NAMALWA (cell line): Measurements from ENCODE around the gene COL7A1.
A peak's percentile ranks its signal among the peaks of the same experiment; 100 is the strongest.

Source experiments
- DNase-seq: peaks from one replicate; pipeline ENCODE4 v3.0.0-alpha.2; 2015; ENCODE audit warnings: low spot score

The COL7A1 gene

GRCh38 chr3:48595075-48595525, at the start of gene COL7A1:
COL7A1 (minus strand) TSS chr3:48595329; CDS start chr3:48595159, 170 bp downstream.
- no peak for DNase-seq

DNA sequence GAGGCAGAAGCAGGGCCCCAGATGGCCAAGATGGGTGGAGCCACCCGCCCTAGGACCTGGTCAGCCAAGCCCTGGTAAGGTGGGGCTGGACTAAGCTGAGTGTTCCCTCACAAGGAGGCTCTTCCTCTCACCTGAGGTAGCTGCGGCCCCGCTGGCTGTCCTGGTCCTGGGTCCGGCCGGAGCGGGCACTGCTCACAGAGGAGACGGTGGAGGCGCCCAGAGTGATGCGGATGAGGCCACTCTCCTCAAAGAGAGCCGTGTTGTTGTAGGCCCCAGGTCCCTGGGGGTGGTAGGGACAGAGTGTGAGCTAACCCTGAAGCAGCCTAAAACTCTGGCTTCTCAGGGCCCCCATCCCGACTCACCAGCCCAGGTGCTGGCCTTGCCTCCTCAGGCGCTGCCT, 47.5 kb upstream of the COL7A1 start:
- DNase-seq = no peak

- DNase-seq = no peak
These were observed 46.3 kb upstream of the COL7A1 start for GRCh38 chr3:48641396-48641795.

DNA sequence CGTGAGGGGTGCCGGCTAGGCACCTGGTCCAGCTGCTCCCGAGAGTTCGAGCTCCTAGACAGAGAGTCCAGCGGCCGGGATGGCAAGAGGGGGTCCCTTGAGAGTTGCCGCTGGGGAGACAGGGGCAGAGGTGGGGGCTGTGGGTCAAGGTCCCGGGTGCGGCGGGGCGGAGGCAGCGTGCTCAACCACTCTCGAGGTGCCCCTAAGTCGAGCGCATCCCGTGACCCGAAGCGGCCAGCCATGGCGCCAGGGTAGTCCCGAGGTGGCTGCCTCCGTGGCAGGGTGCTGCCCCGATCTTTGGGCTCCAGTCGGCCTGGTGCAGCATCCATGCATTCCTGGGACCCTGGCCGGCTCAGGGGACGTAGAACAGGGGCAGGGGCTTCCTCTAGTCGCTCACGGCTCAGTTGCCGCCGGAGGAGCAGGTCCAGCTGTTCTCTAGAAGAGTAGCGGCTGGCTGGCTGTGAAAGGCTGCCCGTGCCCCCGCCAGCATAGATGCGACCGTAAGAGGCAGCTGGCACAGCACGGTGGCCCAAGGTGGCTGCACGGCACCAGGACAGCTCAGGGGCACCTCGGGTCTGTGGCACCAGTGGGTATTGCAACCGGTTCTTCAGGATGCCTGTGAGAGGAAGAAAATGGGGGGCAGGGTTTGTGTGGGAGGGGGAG, 44.9 kb upstream of the COL7A1 start:
- DNase-seq = no peak

DNA sequence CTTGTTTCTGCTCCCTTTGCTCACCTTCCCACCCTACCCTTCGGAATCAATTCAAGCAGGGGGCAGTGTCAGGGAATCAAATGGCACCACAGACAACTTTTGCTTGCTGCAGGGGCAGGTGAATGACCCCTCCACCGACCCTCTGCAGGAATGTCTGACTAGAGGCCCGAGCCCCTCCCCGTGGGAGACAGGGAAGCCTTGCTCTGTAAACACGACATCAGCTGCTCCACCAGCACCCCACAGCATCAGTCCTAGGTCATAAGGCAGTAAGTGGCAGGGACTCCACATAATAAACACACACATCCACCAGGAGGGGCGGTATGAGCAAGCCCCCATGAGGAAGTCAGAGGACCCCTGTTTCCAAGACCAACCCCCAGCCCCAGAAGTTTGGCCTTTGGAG, 42.2 kb upstream of the COL7A1 start:
- DNase-seq = no peak

DNA sequence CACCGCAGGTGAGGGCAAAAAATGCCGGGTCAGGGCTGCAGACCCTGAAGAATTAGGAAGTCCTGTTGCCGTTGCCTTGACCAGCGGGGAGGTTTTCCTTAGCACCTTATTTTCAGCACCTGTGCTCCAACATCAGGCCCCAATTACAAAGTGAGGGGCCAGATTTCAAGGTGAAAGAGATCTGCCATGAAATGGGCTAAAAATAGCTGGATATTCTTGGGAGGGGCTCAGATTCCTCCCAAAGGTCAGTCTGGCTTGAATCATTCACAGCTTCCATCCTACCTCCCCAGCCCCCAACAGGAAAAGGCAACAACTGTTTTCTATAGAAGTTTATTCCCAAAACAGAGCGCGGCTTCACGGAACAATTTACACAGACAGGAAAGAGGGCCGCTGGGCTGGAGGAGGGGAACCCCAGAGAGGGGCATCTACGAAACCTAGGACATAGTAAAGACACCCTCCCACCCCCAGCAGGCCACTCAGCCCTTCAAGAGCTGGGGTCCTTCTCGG, 41.1 kb upstream of the COL7A1 start:
- DNase-seq = no peak

- peak; percentile 87 for DNase-seq
These were observed 40.3 kb upstream of the COL7A1 start, which contains the start of gene SLC26A6 for GRCh38 chr3:48635222-48636021. SLC26A6 (minus strand) TSS chr3:48635461; CDS start chr3:48635393, 68 bp downstream.

DNA sequence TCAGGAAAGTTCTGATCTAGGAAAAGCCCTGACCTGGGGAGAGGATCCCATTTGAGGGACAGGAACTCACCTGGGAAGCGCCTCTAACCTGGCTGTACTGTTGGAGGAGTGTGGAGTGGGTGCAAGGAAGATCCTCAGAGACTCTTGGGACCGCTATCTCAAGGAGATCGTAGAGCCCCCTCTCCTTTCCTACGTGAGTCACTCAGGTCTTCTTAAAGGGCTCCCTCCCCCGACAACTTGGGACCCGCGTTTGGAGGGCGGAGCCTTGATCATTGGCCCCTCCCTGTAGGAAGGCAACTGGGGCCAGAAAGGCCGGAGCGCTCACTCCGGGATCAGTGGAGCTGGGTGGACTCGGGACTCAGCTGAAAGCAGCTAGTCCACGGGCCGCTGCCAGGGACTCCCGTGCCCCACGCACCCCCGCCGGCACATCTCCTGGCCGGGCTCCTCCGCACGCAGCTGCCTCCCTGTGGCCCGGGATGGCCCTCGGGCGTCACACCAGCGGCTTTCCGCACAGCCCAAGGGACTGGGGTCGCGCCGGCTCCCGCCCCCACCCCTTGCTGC, 39.6 kb upstream of the COL7A1 start:
- DNase-seq = peak; percentile 44

DNA sequence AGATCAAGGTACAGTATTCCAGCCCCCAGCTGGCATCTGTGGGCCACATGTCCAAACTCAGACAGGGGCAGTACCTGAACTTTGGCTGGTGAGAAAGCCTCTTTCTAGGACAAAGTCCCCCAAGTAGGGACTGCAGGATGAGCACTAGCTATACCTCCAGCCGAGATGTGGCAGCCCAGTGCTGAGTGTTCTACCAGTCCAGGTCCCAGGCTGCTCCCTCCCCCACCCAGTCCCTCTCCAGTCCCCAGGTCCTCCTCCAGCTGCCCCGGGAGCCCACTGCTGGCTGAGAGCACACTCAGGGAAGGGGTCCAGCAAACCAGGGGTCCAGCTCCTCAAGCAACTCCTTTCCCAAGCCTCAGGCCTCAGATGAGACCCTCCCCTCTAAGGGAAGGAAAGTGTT, 38.6 kb upstream of the COL7A1 start:
- no peak for DNase-seq

DNA sequence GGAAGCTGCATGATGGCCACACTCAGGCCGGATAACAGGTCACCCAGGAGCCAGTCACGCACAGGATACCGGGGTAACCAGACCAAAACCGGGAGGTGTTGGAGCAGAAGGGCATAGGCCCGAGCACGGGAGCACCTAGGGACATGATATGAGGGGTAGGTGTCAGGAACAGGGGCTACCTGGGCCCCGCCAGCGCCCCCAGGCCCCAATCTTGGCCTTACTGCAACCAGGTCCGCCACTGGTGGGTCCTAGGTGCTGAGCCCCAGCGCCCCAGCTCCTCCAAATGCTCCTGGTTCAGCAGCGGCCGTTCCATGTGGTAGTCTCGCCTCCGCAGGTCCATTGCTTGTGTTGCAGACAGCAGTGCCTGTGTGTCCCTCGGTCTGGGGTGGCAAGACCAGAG, 38.1 kb upstream of the COL7A1 start:
- no peak for DNase-seq

- DNase-seq = no peak
These were observed 36.7 kb upstream of the COL7A1 start for GRCh38 chr3:48631516-48632448.

DNA sequence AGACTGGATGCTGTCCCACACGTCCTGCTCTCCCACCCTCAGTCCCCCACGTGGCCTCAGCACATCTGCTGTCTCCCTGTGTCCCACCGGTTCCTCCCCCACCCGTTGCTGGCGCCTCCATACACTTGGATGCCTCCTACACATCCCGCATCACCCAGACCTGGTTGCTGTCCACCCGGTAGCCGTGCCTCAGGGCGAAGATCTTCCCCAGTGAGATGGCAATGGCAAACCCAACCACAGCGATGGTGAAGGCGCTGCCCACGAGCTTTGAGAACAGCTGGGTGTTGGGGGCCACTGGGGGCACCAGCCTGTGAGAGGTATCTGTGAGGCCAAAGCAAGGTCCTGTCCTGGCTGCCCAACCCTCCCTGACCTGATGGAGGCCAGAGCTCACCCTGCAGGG, 35.7 kb upstream of the COL7A1 start:
- no peak for DNase-seq

- no peak for DNase-seq
These were observed 35.3 kb upstream of the COL7A1 start for GRCh38 chr3:48630407-48630806.

DNA sequence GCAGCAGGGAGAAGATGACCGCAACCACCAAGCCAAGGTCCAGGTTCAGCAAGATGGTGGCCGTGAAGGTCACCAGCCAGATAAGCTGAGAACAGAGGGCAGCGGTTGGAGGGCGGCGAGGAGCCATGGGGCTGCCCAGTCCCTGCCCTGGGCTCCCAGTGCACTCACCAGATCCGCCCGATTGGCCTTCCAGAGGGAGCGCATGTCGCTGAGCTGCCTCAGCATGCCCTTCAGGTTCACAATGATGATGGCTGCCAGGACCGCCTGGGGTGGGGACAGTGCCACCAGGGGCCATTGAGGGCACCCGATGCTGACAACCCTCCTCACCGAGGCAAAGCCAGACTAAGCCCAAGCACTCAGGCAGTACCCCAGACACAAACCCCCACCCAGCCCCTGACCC, 34.8 kb upstream of the COL7A1 start:
- no peak for DNase-seq

GRCh38 chr3:48628277-48629017, 33.3 kb upstream of the COL7A1 start:
- no peak for DNase-seq

GRCh38 chr3:48625600-48625999, 30.5 kb upstream of the COL7A1 start:
- DNase-seq = no peak

DNA sequence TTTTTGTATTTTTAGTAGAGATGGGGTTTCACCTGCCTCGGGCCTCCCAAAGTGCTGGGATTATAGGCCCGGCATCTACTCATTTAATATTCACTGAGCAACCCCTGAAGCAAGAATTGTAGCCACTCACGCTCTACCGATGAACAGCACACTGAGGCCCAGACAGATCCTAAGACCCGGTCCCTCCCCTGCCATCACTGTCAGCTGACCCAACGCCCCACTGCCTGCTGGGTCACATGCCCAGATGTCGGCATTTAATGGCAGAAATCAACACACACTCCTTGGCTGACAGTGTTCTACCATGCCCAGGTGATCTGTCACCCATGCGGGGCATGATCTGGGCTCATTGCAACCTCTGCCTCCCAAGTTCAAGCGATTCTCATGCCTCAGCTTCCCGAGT, 29.6 kb upstream of the COL7A1 start:
- DNase-seq = no peak

DNA sequence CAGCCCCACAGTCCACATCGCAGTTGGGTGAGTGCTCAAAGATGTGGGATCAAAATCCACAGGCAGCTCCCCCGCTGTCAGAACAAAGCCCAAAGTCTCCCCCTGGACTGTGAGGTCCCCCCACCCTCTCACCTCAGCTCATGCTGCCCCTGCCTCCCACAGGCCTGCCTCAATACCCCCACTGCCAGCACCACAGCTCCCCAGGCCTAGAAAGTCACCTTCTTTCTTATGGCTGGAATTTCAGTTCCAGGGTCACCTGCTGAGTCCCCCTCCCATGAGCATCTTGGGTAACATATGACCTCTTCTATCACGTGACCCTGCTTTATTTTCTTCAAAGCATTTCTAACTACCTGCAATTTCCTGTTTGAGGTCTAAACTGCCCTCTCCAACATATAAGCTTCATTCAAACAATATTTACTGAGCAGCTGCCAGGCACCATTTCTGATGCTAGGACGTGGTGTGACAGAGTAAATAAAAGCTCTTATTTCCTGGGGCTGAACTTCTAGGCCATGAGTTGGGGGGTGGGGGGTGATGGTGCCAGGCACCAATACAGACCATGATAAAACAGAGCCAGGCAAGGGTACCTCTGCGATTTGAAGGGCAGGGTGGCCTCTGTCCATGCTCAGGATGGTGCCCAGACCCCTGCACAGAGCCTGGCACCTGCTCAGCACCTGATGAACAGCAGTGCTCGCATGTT, 28.9 kb upstream of the COL7A1 start:
- DNase-seq = no peak

- no peak for DNase-seq
These were observed 26.3 kb upstream of the COL7A1 start, which contains the start of gene TMEM89 for GRCh38 chr3:48621461-48621869. TMEM89 (minus strand) TSS chr3:48621769; CDS start chr3:48621756, 13 bp downstream.
